Skeletal muscle tissue (tissue), 4 donors: ENCODE measurements around the gene GLI3. TPM values are rescaled to one million over a fixed set of nuclear protein-coding genes. Genes with fewer than 3 reads are reported as not detected.

ENCODE experiments used
- H3K27ac ChIP-seq: one replicate; pipeline ENCODE4 v1.7.0; 2013; ENCODE audit warnings: mild to moderate bottlenecking, low read depth, low read length, inconsistent platforms
- H3K27me3 ChIP-seq, 3 donors: one replicate each; pipeline ENCODE4 v1.7.0; 2013; ENCODE audit warnings: low read length in 3 of 3; ENCODE audit not compliant: control insufficient read depth in 3 of 3, insufficient read depth in 3 of 3
- H3K36me3 ChIP-seq, 3 donors: one replicate each; pipeline ENCODE4 v1.7.0; 2013; ENCODE audit warnings: low read length in 3 of 3; ENCODE audit not compliant: control insufficient read depth in 3 of 3, insufficient read depth in 3 of 3
- H3K4me1 ChIP-seq, 3 donors: one replicate each; pipeline ENCODE4 v1.7.0; 2013; ENCODE audit warnings: low read length in 3 of 3, mild to moderate bottlenecking in 3 of 3; ENCODE audit not compliant: control insufficient read depth in 3 of 3, insufficient read depth in 3 of 3
- H3K4me3 ChIP-seq, 3 donors: one replicate each; pipeline ENCODE4 v1.7.0; 2013; ENCODE audit warnings: low read length in 3 of 3
- H3K9ac ChIP-seq, 3 donors: one replicate each; pipeline ENCODE4 v1.7.0; 2013; ENCODE audit warnings: low read length in 3 of 3, mild to moderate bottlenecking in 3 of 3, moderate library complexity in 2 of 3, low read depth in 1 of 3
- H3K9me3 ChIP-seq, 3 donors: one replicate each; pipeline ENCODE4 v1.7.0; 2013; ENCODE audit warnings: low read length in 3 of 3; ENCODE audit not compliant: control insufficient read depth in 3 of 3
- total RNA-seq: library from RNA; depleted of rRNA; stranded (reverse); fragments of >200 nt; gene quantifications from one replicate; pipeline ENCODE4 v1.2.3, GENCODE V29; 2014
- donor health status: Osteomylitis.

Gene GLI3
- total RNA-seq, 1 donor from 2014 or later: 13.6 TPM

- H3K4me1 ChIP-seq: no peaks in the 10 kb centered on the region
- no peak overlapping the region for H3K4me3 ChIP-seq
- H3K27me3 ChIP-seq: no peaks in the 10 kb centered on the region
- H3K9me3 ChIP-seq: peaks cover 0 to 3% (median 2%) of the 10 kb centered on the region in 3 donors
- H3K27ac ChIP-seq: no peak overlapping the region
- peaks cover 0 to under 1% (median 0%) of the 10 kb centered on the region in 3 donors for H3K36me3 ChIP-seq
- H3K9ac ChIP-seq: no peak overlapping the region
These were observed 222.1 kb downstream of the GLI3 start for GRCh38 chr7:42014625-42015618.

GRCh38 chr7:42012786-42013360 is 224.1 kb downstream of the GLI3 start:
- Histone ChIP-seq H3K36me3 (peaks cover 0 to 4% (median 0%) of the 10 kb centered on the region in 3 donors), H3K9ac (no peak overlapping the region), H3K9me3 (peaks cover 0 to 3% (median 2%) of the 10 kb centered on the region in 3 donors), H3K4me3 (no peak overlapping the region), H3K4me1 (no peaks in the 10 kb centered on the region), H3K27me3 (no peaks in the 10 kb centered on the region), H3K27ac (no peak overlapping the region)

GRCh38 chr7:42012313-42012712 is 224.7 kb downstream of the GLI3 start:
- Histone ChIP-seq H3K36me3 (peaks cover 0 to 4% (median 0%) of the 10 kb centered on the region in 3 donors), H3K27ac (no peak overlapping the region), H3K4me1 (no peaks in the 10 kb centered on the region)

GRCh38 chr7:42011846-42012245 is 225.2 kb downstream of the GLI3 start:
- Histone ChIP-seq H3K36me3 (peaks cover 0 to 4% (median 0%) of the 10 kb centered on the region in 3 donors), H3K4me1 (no peaks in the 10 kb centered on the region), H3K9ac (no peak overlapping the region)

More at GRCh38 chr7:42012313-42012712, 224.7 kb downstream of the GLI3 start:
- Histone ChIP-seq H3K9ac (no peak overlapping the region), H3K4me3 (no peak overlapping the region), H3K9me3 (peaks cover 0 to 3% (median 2%) of the 10 kb centered on the region in 3 donors), H3K27me3 (no peaks in the 10 kb centered on the region)

GRCh38 chr7:42010751-42011150 is 226.3 kb downstream of the GLI3 start:
- H3K4me3 ChIP-seq: no peak overlapping the region
- no peaks in the 10 kb centered on the region for H3K27me3 ChIP-seq
- H3K36me3 ChIP-seq: peaks cover 0 to 4% (median 0%) of the 10 kb centered on the region in 3 donors
- H3K4me1 ChIP-seq: no peaks in the 10 kb centered on the region
- H3K27ac ChIP-seq: no peak overlapping the region
- H3K9ac ChIP-seq: no peak overlapping the region
- H3K9me3 ChIP-seq: peaks cover 0 to 3% (median 2%) of the 10 kb centered on the region in 3 donors

More at GRCh38 chr7:42011846-42012245, 225.2 kb downstream of the GLI3 start:
- Histone ChIP-seq H3K4me3 (no peak overlapping the region), H3K27ac (no peak overlapping the region), H3K27me3 (no peaks in the 10 kb centered on the region), H3K9me3 (peaks cover 0 to 3% (median 2%) of the 10 kb centered on the region in 3 donors)

- Histone ChIP-seq H3K27ac (no peak overlapping the region), H3K4me3 (no peak overlapping the region), H3K27me3 (no peaks in the 10 kb centered on the region), H3K9ac (no peak overlapping the region), H3K9me3 (no peaks in the 10 kb centered on the region), H3K4me1 (no peaks in the 10 kb centered on the region), H3K36me3 (peaks cover 0 to 4% (median 0%) of the 10 kb centered on the region in 3 donors)
These were observed 230.1 kb downstream of the GLI3 start for GRCh38 chr7:42006801-42007513.

- Histone ChIP-seq H3K36me3 (no peaks in the 10 kb centered on the region), H3K9me3 (no peaks in the 10 kb centered on the region), H3K4me3 (no peak overlapping the region), H3K4me1 (no peaks in the 10 kb centered on the region), H3K27ac (no peak overlapping the region), H3K9ac (no peak overlapping the region), H3K27me3 (no peaks in the 10 kb centered on the region)
These were observed 234.4 kb downstream of the GLI3 start for GRCh38 chr7:42002654-42003053.

GRCh38 chr7:41999736-42000283 is 237.2 kb downstream of the GLI3 start:
- no peaks in the 10 kb centered on the region for H3K9me3 ChIP-seq
- no peak overlapping the region for H3K4me3 ChIP-seq
- H3K36me3 ChIP-seq: no peaks in the 10 kb centered on the region
- no peak overlapping the region for H3K27ac ChIP-seq
- no peaks in the 10 kb centered on the region for H3K27me3 ChIP-seq
- no peak overlapping the region for H3K9ac ChIP-seq
- H3K4me1 ChIP-seq: peaks cover 0 to 4% (median 3%) of the 10 kb centered on the region in 3 donors

GRCh38 chr7:41998041-41998440 is 239.0 kb downstream of the GLI3 start:
- Histone ChIP-seq H3K27ac (no peak overlapping the region), H3K36me3 (no peaks in the 10 kb centered on the region), H3K9me3 (no peaks in the 10 kb centered on the region), H3K9ac (no peak overlapping the region), H3K27me3 (no peaks in the 10 kb centered on the region), H3K4me3 (no peak overlapping the region), H3K4me1 (peaks cover 0 to 4% (median 3%) of the 10 kb centered on the region in 3 donors)
